Fibroblast of mammary gland (primary cell): ENCODE results near the gene LRP1.

Experiments
- DNase-seq: peaks from one replicate; pipeline ENCODE4 v3.0.0-alpha.2; 2010; ENCODE audit warnings: low read depth
- H3K4me3 ChIP-seq: 2 replicates; pipeline ENCODE4 v1.5.1; 2011; ENCODE audit warnings: low read depth, mild to moderate bottlenecking, low read length, moderate library complexity; ENCODE audit not compliant: control insufficient read depth
- CTCF ChIP-seq: conservative IDR thresholded peaks from 2 replicates; pipeline ENCODE4 v1.5.1; 2011; ENCODE audit warnings: low read depth, low read length, inconsistent platforms; ENCODE audit not compliant: control insufficient read depth, insufficient read depth

The LRP1 gene

DNA sequence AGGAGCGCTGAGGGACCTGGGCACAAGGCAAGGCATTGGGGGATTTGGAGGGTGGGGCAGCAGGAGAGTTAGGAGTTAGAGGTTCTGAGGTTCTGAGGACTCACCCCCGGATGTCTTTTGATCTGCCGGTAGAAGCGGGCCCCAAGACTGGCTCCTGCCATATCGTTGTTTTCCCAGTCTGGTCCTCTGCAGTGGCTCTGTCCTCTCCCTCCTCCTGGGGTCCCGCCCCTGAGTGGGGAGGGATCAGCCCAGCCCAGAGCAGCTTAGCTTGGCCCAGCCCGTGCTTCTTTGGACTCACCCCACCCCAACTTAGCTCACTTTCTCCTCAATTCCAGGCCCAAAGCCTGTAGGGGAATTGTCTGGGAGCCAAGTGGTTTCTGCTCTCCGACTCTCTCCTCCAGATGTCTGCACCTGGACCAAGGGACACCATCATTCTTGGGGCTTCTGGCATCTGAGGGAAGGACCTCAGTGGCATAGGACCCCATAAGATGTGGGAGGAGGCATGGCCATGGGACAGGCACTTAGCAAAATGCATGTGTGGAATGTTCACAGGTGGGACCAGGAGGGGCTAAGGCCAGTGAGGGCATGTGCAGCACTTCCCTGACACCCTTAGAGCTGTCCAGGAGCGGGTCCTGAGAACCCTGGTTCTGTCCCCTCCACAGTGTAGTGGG lies 108.8 kb downstream of the LRP1 start:
- DNase-seq = no peak

GRCh38 chr12:57237596-57237931 lies 109.3 kb downstream of the LRP1 start:
- TF ChIP-seq CTCF = no peak
- no peak overlapping the region for H3K4me3 ChIP-seq
- DNase-seq = no peak

More for the DNA sequence above, 108.8 kb downstream of the LRP1 start:
- H3K4me3 ChIP-seq = no peak overlapping the region
- no peak for TF ChIP-seq CTCF

GRCh38 chr12:57237932-57238853 lies 109.9 kb downstream of the LRP1 start:
- DNase-seq = no peak
- no peak for TF ChIP-seq CTCF
- H3K4me3 ChIP-seq = peak overlapping the region; percentile 47

- peak; percentile 95 for TF ChIP-seq CTCF
- peak overlapping the region; percentile 56 for H3K4me3 ChIP-seq
- peak; percentile 83 for DNase-seq
Observed at GRCh38 chr12:57238854-57239554, 110.7 kb downstream of the LRP1 start.

- DNase-seq = no peak
- TF ChIP-seq CTCF = no peak
- peak overlapping the region; percentile 56 for H3K4me3 ChIP-seq
Observed at GRCh38 chr12:57239587-57240065, 111.3 kb downstream of the LRP1 start.

GRCh38 chr12:57240066-57240921 lies 112.0 kb downstream of the LRP1 start:
- no peak for TF ChIP-seq CTCF
- DNase-seq = peak; percentile 47
- H3K4me3 ChIP-seq = peak overlapping the region; percentile 56
